ENCODE data around the gene TMX1. TPM values are rescaled to one million over a fixed set of nuclear protein-coding genes. Genes with fewer than 3 reads are reported as not detected.

TMX1 gene
- total RNA-seq, 4 donors from 2014 or later = 20.9 to 33.0 (median 26.5) TPM

GRCh38 chr14:51282517-51282916 is 42.5 kb downstream of the TMX1 start:
- WGBS, 2 donors (ENCODE audit: low coverage in 1 of 2) = 25 to 54% methylated on average over 2 of the region's 2 CpGs
- ATAC-seq = no peak
- Histone ChIP-seq H3K27ac (no peak overlapping the region), H3K9me3 (no peaks in the 10 kb centered on the region), H3K36me3 (no peaks in the 10 kb centered on the region), H3K27me3 (no peaks in the 10 kb centered on the region), H3K4me1 (peaks cover 0 to 8% (median 0%) of the 10 kb centered on the region in 3 donors), H3K4me3 (no peak overlapping the region)
- no peak for TF ChIP-seq POLR2AphosphoS5 (IDR thresholded peaks at IDR 0.05)
- no peak for TF ChIP-seq EP300 (IDR thresholded peaks at IDR 0.05)
- TF ChIP-seq CTCF (IDR thresholded peaks at IDR 0.05) = no peak
- TF ChIP-seq POLR2A (IDR thresholded peaks at IDR 0.05) = no peak

GRCh38 chr14:51283402-51284085 is 43.5 kb downstream of the TMX1 start:
- H3K36me3 ChIP-seq = no peaks in the 10 kb centered on the region
- WGBS, 2 donors (ENCODE audit: low coverage in 1 of 2) = 58% methylated on average over 8 of the region's 8 CpGs
- no peaks in the 10 kb centered on the region for H3K9me3 ChIP-seq
- H3K27ac ChIP-seq = no peak overlapping the region
- H3K4me1 ChIP-seq = peaks cover 0 to 8% (median 0%) of the 10 kb centered on the region in 3 donors
- H3K27me3 ChIP-seq = no peaks in the 10 kb centered on the region
- H3K4me3 ChIP-seq = no peak overlapping the region
- TF ChIP-seq POLR2AphosphoS5 (IDR thresholded peaks at IDR 0.05) (peak; percentile 33), EP300 (IDR thresholded peaks at IDR 0.05) (no peak), POLR2A (IDR thresholded peaks at IDR 0.05) (no peak), CTCF (IDR thresholded peaks at IDR 0.05) (peak; percentile 81 to 96 (median 86))
- ATAC-seq = peak; percentile 76

- H3K27ac ChIP-seq = no peak overlapping the region
- peaks cover 0 to 8% (median 0%) of the 10 kb centered on the region in 3 donors for H3K4me1 ChIP-seq
- no peak for TF ChIP-seq CTCF (IDR thresholded peaks at IDR 0.05)
- no peak for TF ChIP-seq POLR2A (IDR thresholded peaks at IDR 0.05)
- no peak for TF ChIP-seq POLR2AphosphoS5 (IDR thresholded peaks at IDR 0.05)
- no peaks in the 10 kb centered on the region for H3K27me3 ChIP-seq
- H3K9me3 ChIP-seq = no peaks in the 10 kb centered on the region
- ATAC-seq = no peak
- no peak overlapping the region for H3K4me3 ChIP-seq
- H3K36me3 ChIP-seq = no peaks in the 10 kb centered on the region
Observed at GRCh38 chr14:51284241-51284640, 44.2 kb downstream of the TMX1 start.

GRCh38 chr14:51285120-51285519 is 45.1 kb downstream of the TMX1 start:
- Histone ChIP-seq H3K36me3 (no peaks in the 10 kb centered on the region), H3K9me3 (no peaks in the 10 kb centered on the region), H3K27me3 (no peaks in the 10 kb centered on the region), H3K4me3 (no peak overlapping the region), H3K27ac (no peak overlapping the region), H3K4me1 (peaks cover 0 to 8% (median 0%) of the 10 kb centered on the region in 3 donors)
- ATAC-seq = no peak
- WGBS, 2 donors (ENCODE audit: low coverage in 1 of 2) = 63% methylated on average over 1 of the region's 1 CpG; no CpG with 5 or more reads in 1 of the 2 donors
- TF ChIP-seq POLR2A (IDR thresholded peaks at IDR 0.05) = no peak
- TF ChIP-seq POLR2AphosphoS5 (IDR thresholded peaks at IDR 0.05) = no peak
- no peak for TF ChIP-seq EP300 (IDR thresholded peaks at IDR 0.05)
- no peak for TF ChIP-seq CTCF (IDR thresholded peaks at IDR 0.05)

- no peak for ATAC-seq
- TF ChIP-seq CTCF (IDR thresholded peaks at IDR 0.05) = no peak
- no peak for TF ChIP-seq POLR2A (IDR thresholded peaks at IDR 0.05)
Observed at GRCh38 chr14:51289169-51289568, 49.1 kb downstream of the TMX1 start.

More at GRCh38 chr14:51289169-51289568, 49.1 kb downstream of the TMX1 start:
- Histone ChIP-seq H3K27ac (no peak overlapping the region), H3K4me3 (no peak overlapping the region), H3K36me3 (no peaks in the 10 kb centered on the region), H3K27me3 (no peaks in the 10 kb centered on the region), H3K9me3 (no peaks in the 10 kb centered on the region), H3K4me1 (peaks cover 0 to 25% (median 16%) of the 10 kb centered on the region in 3 donors)
